HG03442 (cell line): ENCODE data around the gene DNMT3A.

Source experiments
- ATAC-seq: cut with Tn5 transposase; IDR thresholded peaks from one replicate; pipeline ENCODE4 v1.9.1; 2021; ENCODE audit warnings: mild to moderate bottlenecking, moderate library complexity; ENCODE audit not compliant: unreplicated experiment

DNMT3A gene

GRCh38 chr2:25307949-25308557 lies 33.7 kb downstream of the DNMT3A start:
- no peak for ATAC-seq

- no peak for ATAC-seq
Observed at GRCh38 chr2:25306777-25307368, 34.9 kb downstream of the DNMT3A start.

- no peak for ATAC-seq
Observed at GRCh38 chr2:25305775-25306174, 36.0 kb downstream of the DNMT3A start.

GRCh38 chr2:25304826-25305596 lies 36.7 kb downstream of the DNMT3A start:
- ATAC-seq, result no peak

- ATAC-seq, result no peak
Observed at GRCh38 chr2:25304321-25304720, 37.4 kb downstream of the DNMT3A start.

- ATAC-seq, result no peak
Observed at GRCh38 chr2:25303633-25304236, 38.0 kb downstream of the DNMT3A start.

GRCh38 chr2:25302758-25303375 lies 38.9 kb downstream of the DNMT3A start:
- ATAC-seq, result no peak

- peak; percentile 92 for ATAC-seq
Observed at GRCh38 chr2:25301453-25302352, 40.0 kb downstream of the DNMT3A start.

- no peak for ATAC-seq
Observed at GRCh38 chr2:25300001-25300400, 41.7 kb downstream of the DNMT3A start.

- no peak for ATAC-seq
Observed at GRCh38 chr2:25298776-25299431, 42.8 kb downstream of the DNMT3A start.

GRCh38 chr2:25297738-25298137 lies 44.0 kb downstream of the DNMT3A start:
- no peak for ATAC-seq

GRCh38 chr2:25295621-25296020 lies 46.1 kb downstream of the DNMT3A start:
- no peak for ATAC-seq

GRCh38 chr2:25294573-25295462 lies 46.9 kb downstream of the DNMT3A start:
- peak; percentile 77 for ATAC-seq

GRCh38 chr2:25293958-25294562 lies 47.7 kb downstream of the DNMT3A start:
- no peak for ATAC-seq

- no peak for ATAC-seq
Observed at GRCh38 chr2:25293145-25293544, 48.6 kb downstream of the DNMT3A start.

- ATAC-seq, result no peak
Observed at GRCh38 chr2:25292408-25292807, 49.3 kb downstream of the DNMT3A start.

- ATAC-seq, result no peak
Observed at GRCh38 chr2:25290811-25291495, 50.8 kb downstream of the DNMT3A start.
